Ishikawa (cell line): Measurements from ENCODE around the gene ABLIM2.

ENCODE experiments used
- CEBPB ChIP-seq: IDR thresholded peaks from 2 replicates; pipeline ENCODE4 v1.6.1; 2012
- EP300 ChIP-seq: IDR thresholded peaks from 2 replicates; pipeline ENCODE4 v1.6.1; 2012; ENCODE audit warnings: borderline replicate concordance
- FOXM1 ChIP-seq: IDR thresholded peaks from 2 replicates; pipeline ENCODE4 v1.6.1; 2012; ENCODE audit warnings: low read depth, borderline replicate concordance
- NFIC ChIP-seq: IDR thresholded peaks from 2 replicates; pipeline ENCODE4 v1.6.1; 2012
- RAD21 ChIP-seq: IDR thresholded peaks from 2 replicates; pipeline ENCODE4 v1.6.1; 2012; ENCODE audit warnings: low read depth
- TAF1 ChIP-seq: IDR thresholded peaks from 2 replicates; pipeline ENCODE4 v1.6.1; 2012; ENCODE audit warnings: low read depth, mild to moderate bottlenecking
- TCF12 ChIP-seq: IDR thresholded peaks from 2 replicates; pipeline ENCODE4 v1.6.1; 2012; ENCODE audit warnings: low read depth
- TEAD4 ChIP-seq: IDR thresholded peaks from 2 replicates; pipeline ENCODE4 v1.6.1; 2012
- YY1 ChIP-seq: IDR thresholded peaks from 2 replicates; pipeline ENCODE4 v1.6.1; 2012; ENCODE audit warnings: low read depth
- TF ChIP-seq, protein P1 (sequence below): IDR thresholded peaks from 2 replicates; pipeline ENCODE4 v1.6.1; 2012; ENCODE audit warnings: low read depth, mild to moderate bottlenecking
- TF ChIP-seq, protein P2 (sequence below): IDR thresholded peaks from 2 replicates; pipeline ENCODE4 v1.6.1; 2012

DNA sequence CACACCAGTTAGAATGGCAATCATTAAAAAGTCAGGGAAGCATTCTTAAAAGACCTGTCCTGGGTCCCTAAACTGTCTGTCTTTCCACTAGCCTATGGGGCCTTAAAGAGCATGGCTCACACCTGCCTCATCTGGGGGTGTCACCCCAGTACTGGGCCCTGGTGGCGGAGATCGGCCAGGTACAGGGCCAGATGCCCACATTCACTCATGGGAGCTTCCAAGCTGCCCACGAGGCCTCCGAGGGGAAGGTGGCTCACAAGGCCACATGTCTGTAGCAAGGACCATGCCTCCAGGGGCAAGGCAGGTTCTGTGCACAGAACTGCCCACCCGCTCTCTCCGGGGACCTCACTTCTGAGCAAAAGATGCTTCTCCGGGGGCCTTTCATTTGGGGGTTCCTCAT is 163.5 kb downstream of the ABLIM2 start:
- TF ChIP-seq FOXM1: no peak
- no peak for TF ChIP-seq RAD21
- TF ChIP-seq, protein P1, sequence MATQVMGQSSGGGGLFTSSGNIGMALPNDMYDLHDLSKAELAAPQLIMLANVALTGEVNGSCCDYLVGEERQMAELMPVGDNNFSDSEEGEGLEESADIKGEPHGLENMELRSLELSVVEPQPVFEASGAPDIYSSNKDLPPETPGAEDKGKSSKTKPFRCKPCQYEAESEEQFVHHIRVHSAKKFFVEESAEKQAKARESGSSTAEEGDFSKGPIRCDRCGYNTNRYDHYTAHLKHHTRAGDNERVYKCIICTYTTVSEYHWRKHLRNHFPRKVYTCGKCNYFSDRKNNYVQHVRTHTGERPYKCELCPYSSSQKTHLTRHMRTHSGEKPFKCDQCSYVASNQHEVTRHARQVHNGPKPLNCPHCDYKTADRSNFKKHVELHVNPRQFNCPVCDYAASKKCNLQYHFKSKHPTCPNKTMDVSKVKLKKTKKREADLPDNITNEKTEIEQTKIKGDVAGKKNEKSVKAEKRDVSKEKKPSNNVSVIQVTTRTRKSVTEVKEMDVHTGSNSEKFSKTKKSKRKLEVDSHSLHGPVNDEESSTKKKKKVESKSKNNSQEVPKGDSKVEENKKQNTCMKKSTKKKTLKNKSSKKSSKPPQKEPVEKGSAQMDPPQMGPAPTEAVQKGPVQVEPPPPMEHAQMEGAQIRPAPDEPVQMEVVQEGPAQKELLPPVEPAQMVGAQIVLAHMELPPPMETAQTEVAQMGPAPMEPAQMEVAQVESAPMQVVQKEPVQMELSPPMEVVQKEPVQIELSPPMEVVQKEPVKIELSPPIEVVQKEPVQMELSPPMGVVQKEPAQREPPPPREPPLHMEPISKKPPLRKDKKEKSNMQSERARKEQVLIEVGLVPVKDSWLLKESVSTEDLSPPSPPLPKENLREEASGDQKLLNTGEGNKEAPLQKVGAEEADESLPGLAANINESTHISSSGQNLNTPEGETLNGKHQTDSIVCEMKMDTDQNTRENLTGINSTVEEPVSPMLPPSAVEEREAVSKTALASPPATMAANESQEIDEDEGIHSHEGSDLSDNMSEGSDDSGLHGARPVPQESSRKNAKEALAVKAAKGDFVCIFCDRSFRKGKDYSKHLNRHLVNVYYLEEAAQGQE: no peak
- no peak for TF ChIP-seq YY1
- TF ChIP-seq CEBPB: no peak
- TF ChIP-seq EP300: no peak
- TF ChIP-seq TEAD4: no peak
- TF ChIP-seq, protein P2, sequence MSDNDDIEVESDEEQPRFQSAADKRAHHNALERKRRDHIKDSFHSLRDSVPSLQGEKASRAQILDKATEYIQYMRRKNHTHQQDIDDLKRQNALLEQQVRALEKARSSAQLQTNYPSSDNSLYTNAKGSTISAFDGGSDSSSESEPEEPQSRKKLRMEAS: no peak
- no peak for TF ChIP-seq TAF1
- TF ChIP-seq NFIC: no peak
- TF ChIP-seq TCF12: no peak
